HG03045 (cell line): ENCODE measurements around the gene MTMR11.
A peak's percentile ranks its signal among the peaks of the same experiment; 100 is the strongest.
"Not testable (repeated sequence)": the region's sequence is repeated elsewhere in the genome, so short reads cannot be mapped to it uniquely, and the experiment has no call there.

Experiments used
- ATAC-seq: cut with Tn5 transposase; IDR thresholded peaks from one replicate; pipeline ENCODE4 v1.9.1; 2021; ENCODE audit warnings: mild to moderate bottlenecking, moderate library complexity; ENCODE audit not compliant: unreplicated experiment

Gene MTMR11

DNA sequence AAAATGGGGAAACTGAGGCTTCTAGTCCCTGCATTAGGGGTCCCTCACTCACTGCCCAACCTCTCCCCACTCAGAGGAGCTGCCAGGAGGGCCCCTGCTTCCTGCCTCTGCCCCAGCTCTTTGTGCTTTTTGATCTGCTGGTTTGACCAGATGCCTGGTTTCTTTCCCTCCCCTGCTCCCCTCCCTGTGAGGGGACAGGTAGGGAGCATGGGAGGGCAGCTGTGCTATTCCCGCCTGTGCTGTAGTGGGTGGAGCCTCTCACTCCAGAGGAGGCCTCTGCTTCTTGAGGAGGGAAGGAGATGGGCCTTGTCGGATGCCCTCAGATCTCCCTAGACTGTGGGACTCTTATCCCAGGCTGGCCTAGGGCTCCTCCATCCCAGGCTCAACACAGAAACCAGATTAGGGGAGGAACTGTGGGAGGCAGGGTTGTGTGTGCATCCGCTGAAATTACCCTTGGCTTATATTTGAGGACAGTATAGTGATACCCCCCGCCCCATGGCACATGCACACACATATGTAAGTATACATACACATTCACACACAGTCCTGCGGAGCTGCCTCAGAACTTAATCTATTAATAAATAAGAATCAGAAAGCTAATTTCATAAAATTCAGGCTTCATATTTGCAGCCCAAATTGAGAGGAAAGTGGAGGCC is 32.7 kb downstream of the MTMR11 start:
- no peak for ATAC-seq

GRCh38 chr1:149899460-149900284 is 37.0 kb downstream of the MTMR11 start, which contains the start of gene BOLA1:
BOLA1 (plus strand) TSS chr1:149899568; CDS start chr1:149900060, 492 bp downstream.
- ATAC-seq = peak; percentile 89

GRCh38 chr1:149896575-149896974 is 40.1 kb downstream of the MTMR11 start:
- no peak for ATAC-seq

- ATAC-seq = no peak
Observed at GRCh38 chr1:149888999-149889289, 47.7 kb downstream of the MTMR11 start.

DNA sequence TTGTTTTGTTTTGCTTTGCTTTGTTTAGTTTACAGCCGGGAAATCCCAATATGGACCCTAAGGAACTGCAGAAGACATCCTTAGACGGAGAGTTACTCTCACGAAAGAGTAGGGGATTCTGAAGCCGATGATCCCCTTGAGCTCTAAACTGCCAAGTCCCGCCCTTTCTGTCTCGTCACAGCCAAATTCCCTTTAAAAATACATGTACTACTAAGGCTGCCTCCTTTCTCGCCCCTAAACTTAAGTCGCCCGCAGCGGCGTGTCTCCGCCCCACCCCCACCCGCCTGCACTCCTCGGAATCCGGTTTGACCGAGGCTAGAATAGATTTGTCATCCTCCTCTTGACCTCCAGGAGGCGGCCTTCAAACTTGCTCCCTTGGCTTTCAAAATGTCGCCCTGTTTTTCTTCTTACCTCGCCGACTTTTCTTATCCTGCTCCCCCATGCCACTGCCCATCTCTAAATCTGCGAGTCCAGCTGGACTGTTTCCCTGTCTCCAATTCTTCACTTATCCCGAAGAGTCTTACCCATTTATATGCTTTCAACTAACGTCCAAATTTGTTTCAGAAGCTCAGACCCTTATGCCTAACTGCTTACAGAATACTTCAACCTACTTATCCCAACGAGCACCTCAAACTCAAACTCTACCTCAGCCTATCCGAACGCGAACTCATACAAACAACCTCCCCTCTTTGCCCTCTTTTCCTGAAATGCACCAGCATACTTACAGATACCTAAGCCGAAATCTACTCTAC is 48.3 kb downstream of the MTMR11 start:
- peak; percentile 25 for ATAC-seq

DNA sequence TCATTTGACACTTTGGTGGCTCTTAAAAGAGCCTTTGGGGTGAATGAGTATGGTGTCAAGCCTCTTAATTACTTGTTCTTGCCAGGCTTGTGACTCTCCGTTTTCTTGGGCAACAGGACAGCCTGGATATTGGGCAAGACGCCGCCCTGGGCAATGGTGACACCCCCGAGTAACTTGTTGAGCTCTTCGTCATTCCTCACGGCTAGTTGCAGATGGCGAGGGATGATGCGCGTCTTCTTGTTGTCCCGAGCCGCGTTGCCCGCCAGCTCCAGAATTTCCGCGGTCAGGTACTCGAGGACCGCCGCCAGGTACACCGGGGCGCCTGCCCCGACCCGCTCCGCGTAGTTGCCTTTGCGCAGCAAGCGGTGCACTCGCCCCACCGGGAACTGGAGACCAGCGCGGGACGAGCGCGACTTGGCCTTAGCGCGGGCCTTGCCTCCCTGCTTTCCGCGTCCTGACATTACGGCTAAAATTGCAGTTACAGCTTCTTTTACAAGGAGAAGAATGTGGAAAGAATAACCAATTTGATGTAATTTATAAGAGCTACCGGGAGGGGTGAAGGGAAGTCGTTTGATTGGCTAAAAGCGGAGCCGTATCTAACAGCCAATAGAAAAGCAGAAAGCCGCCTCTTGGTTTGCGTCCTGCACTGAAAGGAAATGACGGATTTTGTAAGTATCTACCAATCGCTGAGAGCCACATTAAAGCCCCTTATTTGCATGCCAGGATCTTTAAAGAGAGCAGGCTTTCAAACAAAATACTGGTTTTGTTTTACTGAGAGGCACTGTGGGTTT is 49.0 kb downstream of the MTMR11 start:
- peak; percentile 44 for ATAC-seq

DNA sequence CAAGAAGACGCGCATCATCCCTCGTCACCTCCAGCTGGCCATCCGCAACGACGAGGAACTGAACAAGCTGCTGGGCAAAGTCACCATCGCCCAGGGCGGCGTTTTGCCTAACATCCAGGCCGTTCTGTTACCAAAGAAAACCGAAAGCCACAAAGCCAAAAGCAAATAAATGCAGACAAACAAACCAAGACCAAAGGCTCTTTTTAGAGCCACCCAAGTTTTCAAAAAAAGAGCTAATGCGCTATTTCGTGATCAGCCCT is 49.6 kb downstream of the MTMR11 start:
- ATAC-seq = not testable (repeated sequence)

- ATAC-seq = peak; percentile 67
Observed at GRCh38 chr1:149886396-149887195, 50.1 kb downstream of the MTMR11 start.

GRCh38 chr1:149886121-149886395 is 50.6 kb downstream of the MTMR11 start:
- not testable (repeated sequence) for ATAC-seq

DNA sequence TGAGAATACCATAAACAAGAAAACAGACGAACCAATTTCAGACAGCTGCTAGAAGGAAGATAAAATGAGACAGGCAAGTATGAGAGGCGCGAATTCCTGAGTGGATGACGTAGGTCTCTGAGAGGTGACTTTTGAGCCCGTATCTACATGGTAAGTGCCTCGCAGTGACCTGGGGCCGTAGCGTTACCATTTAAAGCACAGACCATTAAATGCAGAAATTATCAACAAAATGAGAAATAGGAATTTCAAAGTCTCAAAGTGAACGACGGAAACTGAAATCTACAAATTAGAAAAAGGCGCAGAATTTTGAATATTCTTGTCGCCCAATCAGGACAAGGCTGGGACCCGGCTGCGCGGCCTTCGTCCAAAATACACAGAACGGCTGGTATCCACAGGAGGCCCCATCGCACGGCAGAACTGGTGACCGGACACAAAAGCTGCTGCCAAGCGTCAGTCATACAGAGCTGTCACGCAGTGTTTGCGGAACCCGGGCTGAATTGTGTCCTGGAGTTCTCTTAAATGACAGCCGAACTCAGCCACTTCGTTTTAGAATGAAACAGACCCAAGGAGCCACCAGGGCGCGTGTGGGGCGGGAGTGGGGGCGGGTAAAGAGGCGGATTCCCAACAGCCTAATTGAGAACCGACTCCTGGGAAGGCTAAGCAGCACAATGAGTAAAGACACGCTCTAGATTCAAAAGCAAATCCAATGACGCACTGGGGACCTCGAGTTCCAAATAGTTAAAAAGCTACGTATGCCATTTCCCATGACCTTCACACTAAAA is 51.1 kb downstream of the MTMR11 start:
- ATAC-seq = no peak

- ATAC-seq = no peak
Observed at GRCh38 chr1:149884433-149885338, 52.0 kb downstream of the MTMR11 start.

DNA sequence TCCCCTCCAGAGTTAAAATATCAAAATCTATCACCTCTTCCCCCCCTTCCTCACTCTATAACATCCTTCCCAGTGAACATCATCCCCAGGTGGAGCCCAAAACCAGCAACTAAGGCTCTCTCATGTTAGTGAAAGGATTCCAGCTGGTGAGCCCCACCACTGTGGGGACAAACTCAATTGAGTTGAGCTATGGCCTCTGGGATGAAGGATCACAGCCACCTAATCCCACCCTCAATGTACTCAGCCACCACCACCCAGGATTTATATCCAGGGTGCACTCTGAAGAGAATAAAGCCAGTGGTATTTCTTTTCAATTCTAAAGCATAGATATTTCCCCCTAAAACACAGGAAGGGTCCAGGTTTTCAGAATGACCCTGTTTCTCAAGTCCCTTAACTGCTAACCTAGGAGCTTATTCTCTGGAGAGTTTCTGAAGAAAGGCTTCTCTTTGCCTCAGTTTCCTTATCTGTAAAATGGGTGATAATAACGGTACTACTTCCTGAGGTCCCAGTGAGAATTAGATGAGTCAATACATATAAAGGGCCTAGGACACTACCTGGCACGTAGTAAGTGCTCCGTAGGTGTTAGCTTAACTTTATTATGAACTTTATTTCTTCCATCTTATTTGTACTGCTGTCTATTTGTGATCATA is 53.0 kb downstream of the MTMR11 start:
- ATAC-seq = no peak

DNA sequence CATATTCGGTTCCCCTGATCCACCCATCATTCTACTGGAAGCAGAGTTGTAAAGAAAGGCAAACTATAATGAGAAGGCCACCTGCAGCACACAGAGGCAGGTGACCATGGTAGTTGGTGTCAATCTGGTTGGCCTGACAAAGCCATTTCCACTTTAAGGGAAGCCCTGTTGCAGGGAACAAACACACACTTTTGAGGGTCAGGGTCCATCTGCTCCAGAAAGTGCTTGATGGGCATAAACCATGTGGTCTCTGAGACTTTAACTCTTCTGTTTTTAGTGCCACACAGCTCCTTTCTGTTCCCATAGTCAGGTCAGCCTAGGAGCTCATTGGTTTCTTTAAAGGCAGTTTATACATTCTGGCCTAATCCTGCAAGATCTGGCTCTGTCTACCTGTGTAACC is 54.8 kb downstream of the MTMR11 start:
- no peak for ATAC-seq

DNA sequence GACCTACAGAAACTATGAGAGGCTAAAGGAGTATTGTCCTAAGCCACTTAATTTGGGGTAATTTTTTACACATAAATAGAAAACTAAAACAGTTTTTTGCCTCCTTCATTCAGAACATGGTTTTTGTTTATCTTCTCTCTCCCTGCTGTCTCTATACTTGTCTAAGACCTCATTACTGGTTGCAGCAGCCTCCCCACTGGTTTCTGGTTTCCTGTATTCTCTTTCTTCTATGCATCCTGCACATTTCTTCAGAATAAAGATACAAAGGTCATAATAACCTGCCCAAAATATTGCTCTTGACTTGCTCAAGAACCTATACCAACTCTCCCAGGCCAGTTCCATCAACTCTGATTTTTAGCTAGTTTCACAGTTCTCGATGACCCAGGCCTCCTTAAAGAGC is 57.1 kb downstream of the MTMR11 start:
- no peak for ATAC-seq
